ENCODE results near the gene CDK16. TPM values are rescaled to one million over a fixed set of nuclear protein-coding genes. Genes with fewer than 3 reads are reported as not detected.

Gene CDK16
- total and polyA plus RNA-seq, 2 of the 4 experiments (the other 2 are of a cell fraction) = 85.3 to 106 TPM

GRCh38 chrX:47189906-47190305, 28.6 kb upstream of the CDK16 start:
- no peaks in the 10 kb centered on the region for H3K9me3 ChIP-seq (ENCODE audit: control insufficient read depth, insufficient read depth, low read length)
- no peak overlapping the region for H3K4me2 ChIP-seq (ENCODE audit: low read depth, low read length)
- no peak overlapping the region for H4K8ac ChIP-seq (ENCODE audit: low read depth in 2 of 2, low read length in 2 of 2)
- intact Hi-C loops (cut with micrococcal nuclease) = loop anchor here (5.0 kb wide), 2 partner anchors 292 to 452 kb away; partner anchors contain the start of gene ZNF41
- H3K4me1 ChIP-seq (ENCODE audit: control insufficient read depth, insufficient read depth, low read length) = peaks cover 2% of the 10 kb centered on the region
- no peak overlapping the region for H2AK9ac ChIP-seq (replicated peaks; ENCODE audit: low read depth, low read length, poor library complexity)
- H3K27me3 ChIP-seq (ENCODE audit: control insufficient read depth, insufficient read depth, low read length) = peaks cover 2% of the 10 kb centered on the region; the same call in 1 of the 2 replicates
- dilution Hi-C loops (cut with HindIII; ENCODE audit: low sequenced_read_pairs, unreplicated experiment) = no loop called here
- H3K18ac ChIP-seq (ENCODE audit: low read depth, low read length) = no peak overlapping the region
- H2AFZ ChIP-seq (replicated peaks; ENCODE audit: low read length, poor library complexity) = no peak overlapping the region
- DNase-seq = no peak
- H4K5ac ChIP-seq (ENCODE audit: low read depth, low read length) = no peak overlapping the region
- H3K9ac ChIP-seq (ENCODE audit: low read depth, low read length) = no peak overlapping the region
- H3K36me3 ChIP-seq (ENCODE audit: control insufficient read depth, insufficient read depth, low read length) = peaks cover 7% of the 10 kb centered on the region; the same call in 1 of the 2 replicates
- TF ChIP-seq MAFK (IDR thresholded peaks at IDR 0.05; ENCODE audit: low read depth, low read length) (no peak), CHD1 (IDR thresholded peaks at IDR 0.05; ENCODE audit: low read depth, low read length) (no peak), MXI1 (IDR thresholded peaks at IDR 0.05; ENCODE audit: borderline replicate concordance, low read depth, low read length) (no peak), POLR2A (IDR thresholded peaks at IDR 0.05; ENCODE audit: low read depth, low read length) (no peak), MAZ (IDR thresholded peaks at IDR 0.05; ENCODE audit: borderline replicate concordance, low read depth, low read length) (no peak), FOS (IDR thresholded peaks at IDR 0.05; ENCODE audit: low read depth, low read length) (no peak), CEBPB (IDR thresholded peaks at IDR 0.05; ENCODE audit: low read depth, low read length) (no peak), SMC3 (IDR thresholded peaks at IDR 0.05; ENCODE audit: low read depth, low read length) (no peak), BHLHE40 (IDR thresholded peaks at IDR 0.05; ENCODE audit: low read depth, low read length) (no peak), RCOR1 (IDR thresholded peaks at IDR 0.05; ENCODE audit: insufficient replicate concordance, low read length) (no peak), RAD21 (IDR thresholded peaks at IDR 0.05; ENCODE audit: low read length) (no peak)
- in situ Hi-C loops (cut with MboI; ENCODE audit: low sequenced_read_pairs) = loop anchor here (10.0 kb wide), 2 partner anchors 195 to 335 kb away; no protein-coding TSS in a partner anchor
- H2BK20ac ChIP-seq (ENCODE audit: low read depth, low read length) = no peak overlapping the region
- POLR2A ChIA-PET (ENCODE audit: unreplicated experiment) = no interaction called here
- no peak overlapping the region for H3K23ac ChIP-seq (ENCODE audit: low read depth, low read length)
- BruUV-seq (replicated peaks) = no TSS peak
- H3K56ac ChIP-seq (ENCODE audit: extremely low read depth, insufficient read depth, low read length) = no peak overlapping the region
- H3K79me1 ChIP-seq (ENCODE audit: low read depth in 1 of 2, low read length in 2 of 2) = peaks cover 5 to 21% of the 10 kb centered on the region in 2 experiments
- no peak for ATAC-seq (ENCODE audit: low read depth)
- no peak overlapping the region for H2AK5ac ChIP-seq (ENCODE audit: low read depth, low read length)
- CTCF ChIA-PET = no interaction called here
- no peak overlapping the region for H3K27ac ChIP-seq (ENCODE audit: insufficient read depth, low read length)
- no peak overlapping the region for H2BK15ac ChIP-seq (ENCODE audit: low read depth, low read length)
- H4K91ac ChIP-seq (ENCODE audit: insufficient read depth, low read depth, low read length) = no peak overlapping the region
- no peak overlapping the region for H2BK5ac ChIP-seq (ENCODE audit: low read depth, low read length, poor library complexity, severe bottlenecking)
- WGBS, 2 experiments (ENCODE audit: extremely low coverage in 2 of 2, insufficient read length in 1 of 2) = no CpG with 5 or more reads among the region's 19 CpGs
- no peak overlapping the region for H3K4ac ChIP-seq (ENCODE audit: low read depth, low read length)
- H3K9me1 ChIP-seq (ENCODE audit: insufficient read depth, low read length) = no peaks in the 10 kb centered on the region
- no peak overlapping the region for H3K14ac ChIP-seq (replicated peaks; ENCODE audit: low read depth, low read length)
- H2BK120ac ChIP-seq (ENCODE audit: low read depth, low read length) = no peak overlapping the region
- peaks cover 9% of the 10 kb centered on the region; the same call in 1 of the 2 replicates for H4K20me1 ChIP-seq (ENCODE audit: insufficient read depth, low read length)
- H3K4me3 ChIP-seq (ENCODE audit: insufficient read depth, low read depth, low read length) = no peak overlapping the region
